Measurements from ENCODE around the gene OR6J1. TPM values are rescaled to one million over a fixed set of nuclear protein-coding genes. Genes with fewer than 3 reads are reported as not detected.

Gene OR6J1
- total and polyA plus RNA-seq, 9 of the 15 experiments (the other 6 are each of a cell fraction or from before 2014, with no cell fraction given) = not detected

DNA sequence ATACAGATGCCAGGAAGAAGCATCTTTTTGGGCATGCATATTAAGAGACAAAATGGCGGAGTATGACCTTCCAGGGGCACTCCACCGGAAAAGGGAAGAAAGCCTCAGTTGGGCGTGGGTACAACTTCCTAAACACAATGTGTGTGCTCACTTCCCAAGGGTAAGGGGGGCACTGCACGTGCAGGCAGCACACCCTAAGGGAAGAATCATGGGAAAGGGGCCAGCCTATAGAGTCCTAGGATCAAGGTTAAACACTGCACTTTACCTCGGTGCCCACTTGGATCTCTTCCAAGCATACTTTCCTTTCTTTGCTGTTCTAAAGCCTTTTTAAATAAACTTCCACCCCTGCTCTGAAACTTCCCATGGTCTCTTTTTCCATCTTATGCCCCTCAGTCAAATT, 14.8 kb downstream of the OR6J1 start:
- Histone ChIP-seq H3K9me1 (ENCODE audit: control insufficient read depth, insufficient read depth, low read length) (no peaks in the 10 kb centered on the region), H4K20me1 (replicated peaks; ENCODE audit: control insufficient read depth, insufficient read depth, low read length) (no peaks in the 10 kb centered on the region), H3K27ac (ENCODE audit: extremely low read depth, low read depth, low read length) (no peak overlapping the region), H3K27me3 (ENCODE audit: control insufficient read depth in 2 of 2, insufficient read depth in 2 of 2, low read length in 2 of 2) (no peaks in the 10 kb centered on the region), H3K9me3 (replicated peaks; ENCODE audit: control insufficient read depth, insufficient read depth, low read depth, low read length) (no peaks in the 10 kb centered on the region), H3K9ac (ENCODE audit: insufficient read depth in 1 of 2, low read depth in 2 of 2, low read length in 2 of 2) (no peak overlapping the region), H3K36me3 (ENCODE audit: control insufficient read depth, insufficient read depth, low read length) (no peaks in the 10 kb centered on the region), H3K4me1 (replicated peaks in 1 of 2; ENCODE audit: control insufficient read depth in 2 of 2, insufficient read depth in 2 of 2, low read length in 2 of 2) (peaks cover 0 to 2% of the 10 kb centered on the region in 2 experiments; a peak in 1 of 5 replicates), H3K4me3 (no peak overlapping the region), H3K4me2 (ENCODE audit: insufficient read depth, low read length) (no peak overlapping the region), H2AFZ (ENCODE audit: low read depth, low read length) (no peak overlapping the region), H3K79me2 (ENCODE audit: control insufficient read depth, insufficient read depth, low read length) (no peaks in the 10 kb centered on the region)
- ChIA-PET CTCF (ENCODE audit: low intra/inter-chr PET ratio) (no interaction called here), POLR2A (no interaction called here)
- WGBS (ENCODE audit: insufficient coverage, low coverage, missing lambda C conversion rate) = 26% methylated on average over 4 of the region's 5 CpGs
- DNase-seq (ENCODE audit: extremely low read depth in 1 of 4, low spot score in 3 of 4) (no peak), FAIRE-seq (no peak), ATAC-seq (no peak)
- in situ Hi-C loops (cut with MboI) = no loop called here
- no TSS peak for BruUV-seq (replicated peaks)
- TF ChIP-seq TFAM (CRISPR knock-in tag; conservative IDR thresholded peaks at IDR 0.05) = no peak
- TF ChIP-seq NEUROD1 (IDR thresholded peaks at IDR 0.05; ENCODE audit: borderline replicate concordance, low read depth, low read length, partially characterized antibody) = no peak
- TF ChIP-seq, protein P1, sequence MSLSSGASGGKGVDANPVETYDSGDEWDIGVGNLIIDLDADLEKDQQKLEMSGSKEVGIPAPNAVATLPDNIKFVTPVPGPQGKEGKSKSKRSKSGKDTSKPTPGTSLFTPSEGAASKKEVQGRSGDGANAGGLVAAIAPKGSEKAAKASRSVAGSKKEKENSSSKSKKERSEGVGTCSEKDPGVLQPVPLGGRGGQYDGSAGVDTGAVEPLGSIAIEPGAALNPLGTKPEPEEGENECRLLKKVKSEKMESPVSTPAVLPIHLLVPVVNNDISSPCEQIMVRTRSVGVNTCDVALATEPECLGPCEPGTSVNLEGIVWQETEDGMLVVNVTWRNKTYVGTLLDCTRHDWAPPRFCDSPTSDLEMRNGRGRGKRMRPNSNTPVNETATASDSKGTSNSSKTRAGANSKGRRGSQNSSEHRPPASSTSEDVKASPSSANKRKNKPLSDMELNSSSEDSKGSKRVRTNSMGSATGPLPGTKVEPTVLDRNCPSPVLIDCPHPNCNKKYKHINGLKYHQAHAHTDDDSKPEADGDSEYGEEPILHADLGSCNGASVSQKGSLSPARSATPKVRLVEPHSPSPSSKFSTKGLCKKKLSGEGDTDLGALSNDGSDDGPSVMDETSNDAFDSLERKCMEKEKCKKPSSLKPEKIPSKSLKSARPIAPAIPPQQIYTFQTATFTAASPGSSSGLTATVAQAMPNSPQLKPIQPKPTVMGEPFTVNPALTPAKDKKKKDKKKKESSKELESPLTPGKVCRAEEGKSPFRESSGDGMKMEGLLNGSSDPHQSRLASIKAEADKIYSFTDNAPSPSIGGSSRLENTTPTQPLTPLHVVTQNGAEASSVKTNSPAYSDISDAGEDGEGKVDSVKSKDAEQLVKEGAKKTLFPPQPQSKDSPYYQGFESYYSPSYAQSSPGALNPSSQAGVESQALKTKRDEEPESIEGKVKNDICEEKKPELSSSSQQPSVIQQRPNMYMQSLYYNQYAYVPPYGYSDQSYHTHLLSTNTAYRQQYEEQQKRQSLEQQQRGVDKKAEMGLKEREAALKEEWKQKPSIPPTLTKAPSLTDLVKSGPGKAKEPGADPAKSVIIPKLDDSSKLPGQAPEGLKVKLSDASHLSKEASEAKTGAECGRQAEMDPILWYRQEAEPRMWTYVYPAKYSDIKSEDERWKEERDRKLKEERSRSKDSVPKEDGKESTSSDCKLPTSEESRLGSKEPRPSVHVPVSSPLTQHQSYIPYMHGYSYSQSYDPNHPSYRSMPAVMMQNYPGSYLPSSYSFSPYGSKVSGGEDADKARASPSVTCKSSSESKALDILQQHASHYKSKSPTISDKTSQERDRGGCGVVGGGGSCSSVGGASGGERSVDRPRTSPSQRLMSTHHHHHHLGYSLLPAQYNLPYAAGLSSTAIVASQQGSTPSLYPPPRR (CRISPR knock-in tag; IDR thresholded peaks at IDR 0.05; ENCODE audit: borderline replicate concordance) = no peak
- TF ChIP-seq, protein P2, sequence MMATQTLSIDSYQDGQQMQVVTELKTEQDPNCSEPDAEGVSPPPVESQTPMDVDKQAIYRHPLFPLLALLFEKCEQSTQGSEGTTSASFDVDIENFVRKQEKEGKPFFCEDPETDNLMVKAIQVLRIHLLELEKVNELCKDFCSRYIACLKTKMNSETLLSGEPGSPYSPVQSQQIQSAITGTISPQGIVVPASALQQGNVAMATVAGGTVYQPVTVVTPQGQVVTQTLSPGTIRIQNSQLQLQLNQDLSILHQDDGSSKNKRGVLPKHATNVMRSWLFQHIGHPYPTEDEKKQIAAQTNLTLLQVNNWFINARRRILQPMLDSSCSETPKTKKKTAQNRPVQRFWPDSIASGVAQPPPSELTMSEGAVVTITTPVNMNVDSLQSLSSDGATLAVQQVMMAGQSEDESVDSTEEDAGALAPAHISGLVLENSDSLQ (IDR thresholded peaks at IDR 0.05) = no peak
- TF ChIP-seq, protein P3, sequence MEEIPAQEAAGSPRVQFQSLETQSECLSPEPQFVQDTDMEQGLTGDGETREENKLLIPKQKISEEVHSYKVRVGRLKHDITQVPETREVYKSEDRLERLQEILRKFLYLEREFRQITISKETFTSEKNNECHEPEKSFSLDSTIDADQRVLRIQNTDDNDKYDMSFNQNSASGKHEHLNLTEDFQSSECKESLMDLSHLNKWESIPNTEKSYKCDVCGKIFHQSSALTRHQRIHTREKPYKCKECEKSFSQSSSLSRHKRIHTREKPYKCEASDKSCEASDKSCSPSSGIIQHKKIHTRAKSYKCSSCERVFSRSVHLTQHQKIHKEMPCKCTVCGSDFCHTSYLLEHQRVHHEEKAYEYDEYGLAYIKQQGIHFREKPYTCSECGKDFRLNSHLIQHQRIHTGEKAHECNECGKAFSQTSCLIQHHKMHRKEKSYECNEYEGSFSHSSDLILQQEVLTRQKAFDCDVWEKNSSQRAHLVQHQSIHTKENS (CRISPR knock-in tag; IDR thresholded peaks at IDR 0.05) = no peak
- TF ChIP-seq, protein P4, sequence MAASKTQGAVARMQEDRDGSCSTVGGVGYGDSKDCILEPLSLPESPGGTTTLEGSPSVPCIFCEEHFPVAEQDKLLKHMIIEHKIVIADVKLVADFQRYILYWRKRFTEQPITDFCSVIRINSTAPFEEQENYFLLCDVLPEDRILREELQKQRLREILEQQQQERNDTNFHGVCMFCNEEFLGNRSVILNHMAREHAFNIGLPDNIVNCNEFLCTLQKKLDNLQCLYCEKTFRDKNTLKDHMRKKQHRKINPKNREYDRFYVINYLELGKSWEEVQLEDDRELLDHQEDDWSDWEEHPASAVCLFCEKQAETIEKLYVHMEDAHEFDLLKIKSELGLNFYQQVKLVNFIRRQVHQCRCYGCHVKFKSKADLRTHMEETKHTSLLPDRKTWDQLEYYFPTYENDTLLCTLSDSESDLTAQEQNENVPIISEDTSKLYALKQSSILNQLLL (CRISPR knock-in tag; IDR thresholded peaks at IDR 0.05; ENCODE audit: borderline replicate concordance) = no peak
- TF ChIP-seq NR2C1 (IDR thresholded peaks at IDR 0.05) = no peak
- TF ChIP-seq NR2C1 (tag; IDR thresholded peaks at IDR 0.05) = no peak
- no peak for TF ChIP-seq RBM17 (IDR thresholded peaks at IDR 0.05; ENCODE audit: borderline replicate concordance, low read depth, low read length)
- no peak for TF ChIP-seq SNRNP70 (optimal IDR thresholded peaks at IDR 0.05; ENCODE audit: low read depth, low read length)
- no peak for TF ChIP-seq POLR2G (IDR thresholded peaks at IDR 0.05; ENCODE audit: low read depth, low read length)
- TF ChIP-seq, protein P5, sequence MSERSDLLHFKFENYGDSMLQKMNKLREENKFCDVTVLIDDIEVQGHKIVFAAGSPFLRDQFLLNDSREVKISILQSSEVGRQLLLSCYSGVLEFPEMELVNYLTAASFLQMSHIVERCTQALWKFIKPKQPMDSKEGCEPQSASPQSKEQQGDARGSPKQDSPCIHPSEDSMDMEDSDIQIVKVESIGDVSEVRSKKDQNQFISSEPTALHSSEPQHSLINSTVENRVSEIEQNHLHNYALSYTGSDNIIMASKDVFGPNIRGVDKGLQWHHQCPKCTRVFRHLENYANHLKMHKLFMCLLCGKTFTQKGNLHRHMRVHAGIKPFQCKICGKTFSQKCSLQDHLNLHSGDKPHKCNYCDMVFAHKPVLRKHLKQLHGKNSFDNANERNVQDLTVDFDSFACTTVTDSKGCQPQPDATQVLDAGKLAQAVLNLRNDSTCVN (CRISPR knock-in tag; IDR thresholded peaks at IDR 0.05) = no peak
- intact Hi-C loops (cut with micrococcal nuclease) = no loop called here
